GM18873 (cell line): ENCODE data around the gene SLC26A6.

ENCODE experiments used
- ATAC-seq: cut with Tn5 transposase; IDR thresholded peaks from one replicate; pipeline ENCODE4 v1.9.1; 2021; ENCODE audit warnings: mild to moderate bottlenecking, moderate library complexity, moderate number of reproducible peaks; ENCODE audit not compliant: unreplicated experiment, low FRiP score

The SLC26A6 gene

GRCh38 chr3:48600711-48601621, 34.3 kb downstream of the SLC26A6 start:
- ATAC-seq, result no peak

- no peak for ATAC-seq
These were observed 35.6 kb downstream of the SLC26A6 start for GRCh38 chr3:48599509-48600285.

GRCh38 chr3:48599077-48599501, 36.2 kb downstream of the SLC26A6 start:
- ATAC-seq, result no peak

GRCh38 chr3:48598323-48599076, 36.8 kb downstream of the SLC26A6 start:
- no peak for ATAC-seq

GRCh38 chr3:48597408-48597800, 37.9 kb downstream of the SLC26A6 start:
- ATAC-seq, result no peak

GRCh38 chr3:48596676-48597407, 38.4 kb downstream of the SLC26A6 start:
- no peak for ATAC-seq

- no peak for ATAC-seq
These were observed 39.1 kb downstream of the SLC26A6 start for GRCh38 chr3:48596157-48596556.

GRCh38 chr3:48595526-48596121, 39.6 kb downstream of the SLC26A6 start:
- no peak for ATAC-seq

GRCh38 chr3:48595075-48595525, 40.2 kb downstream of the SLC26A6 start, which contains the start of gene COL7A1:
TSS of gene COL7A1 (minus strand) at chr3:48595329. CDS start at chr3:48595159, 170 bp downstream.
- ATAC-seq, result no peak

GRCh38 chr3:48594417-48595049, 40.7 kb downstream of the SLC26A6 start:
- ATAC-seq, result no peak

- ATAC-seq, result no peak
These were observed 41.9 kb downstream of the SLC26A6 start for GRCh38 chr3:48593337-48593736.

GRCh38 chr3:48592519-48593087, 42.7 kb downstream of the SLC26A6 start:
- ATAC-seq, result no peak

- no peak for ATAC-seq
These were observed 43.3 kb downstream of the SLC26A6 start for GRCh38 chr3:48591886-48592518.

GRCh38 chr3:48591436-48591835, 43.8 kb downstream of the SLC26A6 start:
- ATAC-seq, result no peak

GRCh38 chr3:48588230-48588629, 47.0 kb downstream of the SLC26A6 start:
- ATAC-seq, result no peak

GRCh38 chr3:48587686-48588085, 47.6 kb downstream of the SLC26A6 start:
- ATAC-seq, result no peak

GRCh38 chr3:48585411-48585810, 49.9 kb downstream of the SLC26A6 start:
- ATAC-seq, result no peak

- no peak for ATAC-seq
These were observed 50.4 kb downstream of the SLC26A6 start for GRCh38 chr3:48584836-48585235.
